Thymus (tissue), 11 donors: ENCODE results near the gene SCRT2. TPM values are rescaled to one million over a fixed set of nuclear protein-coding genes. Genes with fewer than 3 reads are reported as not detected.

Experiments
- DNase-seq, 9 donors: peaks; one replicate each; pipeline ENCODE4 v3.0.0-alpha.2; 2013; ENCODE audit warnings: low spot score in 9 of 9, low read depth in 6 of 9, missing footprints in 1 of 9
- H3K27ac ChIP-seq, 2 donors: one replicate each; pipeline ENCODE4 v1.5.1; 2013; ENCODE audit warnings: control low read depth in 1 of 2, low read depth in 1 of 2, low read length in 1 of 2, mild to moderate bottlenecking in 1 of 2, moderate library complexity in 1 of 2
- H3K27me3 ChIP-seq, 2 donors: one replicate each; pipeline ENCODE4 v1.5.1; 2013; ENCODE audit warnings: low read length in 1 of 2; ENCODE audit not compliant: control insufficient read depth in 2 of 2, insufficient read depth in 1 of 2
- H3K36me3 ChIP-seq, 2 donors: one replicate each; pipeline ENCODE4 v1.5.1; 2013; ENCODE audit warnings: low read length in 1 of 2, mild to moderate bottlenecking in 1 of 2, moderate library complexity in 1 of 2; ENCODE audit not compliant: control insufficient read depth in 2 of 2, insufficient read depth in 2 of 2
- H3K4me1 ChIP-seq, 2 donors: one replicate each; pipeline ENCODE4 v1.5.1; 2013; ENCODE audit warnings: low read length in 2 of 2; ENCODE audit not compliant: control insufficient read depth in 2 of 2, insufficient read depth in 2 of 2
- H3K4me3 ChIP-seq, 2 donors: one replicate each; pipeline ENCODE4 v1.5.1; 2013; ENCODE audit warnings: low read length in 2 of 2, control low read depth in 1 of 2, mild to moderate bottlenecking in 1 of 2
- H3K9me3 ChIP-seq, 2 donors: one replicate each; pipeline ENCODE4 v1.5.1; 2013; ENCODE audit warnings: low read length in 1 of 2, mild to moderate bottlenecking in 1 of 2; ENCODE audit not compliant: control insufficient read depth in 2 of 2, insufficient read depth in 1 of 2
- WGBS: extraction: QIAGEN DNeasy Blood & Tissue Kit; methylation state at CpG from one replicate; pipeline ENCODE4 v1.1.7; 2013; 5-methylcytosine and 5-hydroxymethylcytosine counted together
- polyA plus RNA-seq: library from polyadenylated mRNA; stranded (reverse); fragments of 200-250 nt; gene quantifications from one replicate; pipeline ENCODE4 v1.2.3, GENCODE V29; 2013
- total RNA-seq: library from RNA; stranded (reverse); fragments of 120-200 nt; gene quantifications from one replicate; pipeline ENCODE4 v1.2.4, GENCODE V29; 2013
- donor health status: healthy.

SCRT2 gene
- total and polyA plus RNA-seq, 2 donors: under 0.01 TPM; not detected in 1

GRCh38 chr20:621125-621756 is 54.4 kb downstream of the SCRT2 start:
- Histone ChIP-seq H3K27me3 (peaks cover 0 to 2% of the 10 kb centered on the region in 2 donors), H3K36me3 (no peaks in the 10 kb centered on the region), H3K4me3 (no peak overlapping the region), H3K4me1 (no peaks in the 10 kb centered on the region), H3K27ac (no peak overlapping the region), H3K9me3 (no peaks in the 10 kb centered on the region)
- WGBS: 85% methylated on average over 5 of the region's 5 CpGs
- DNase-seq: no peak

- peaks cover 2 to 3% of the 10 kb centered on the region in 2 donors for H3K27me3 ChIP-seq
- no peaks in the 10 kb centered on the region for H3K36me3 ChIP-seq
- 63% methylated on average over 7 of the region's 7 CpGs for WGBS
- H3K4me1 ChIP-seq: no peaks in the 10 kb centered on the region
- H3K27ac ChIP-seq: no peak overlapping the region
- H3K9me3 ChIP-seq: no peaks in the 10 kb centered on the region
- no peak overlapping the region for H3K4me3 ChIP-seq
- no peak for DNase-seq
Observed at GRCh38 chr20:620246-620645, 55.4 kb downstream of the SCRT2 start.

DNA sequence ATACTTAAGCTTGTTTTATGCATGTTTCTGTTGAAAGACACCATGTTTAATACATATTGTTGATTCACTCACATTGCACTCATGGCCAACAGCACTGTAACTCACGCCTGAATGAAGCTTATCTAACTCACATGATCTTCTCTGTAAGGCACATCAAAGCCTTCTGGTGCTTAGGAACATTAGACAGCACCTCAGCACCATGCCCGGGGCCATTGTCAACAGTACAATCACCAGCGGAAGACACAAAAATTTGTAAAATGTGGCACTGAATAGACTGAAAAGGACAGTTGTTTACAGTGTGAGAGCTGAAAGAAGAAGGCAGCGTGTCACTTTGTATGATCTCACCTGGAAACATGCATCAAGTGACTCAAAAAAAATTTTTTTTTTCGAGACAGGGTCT is 56.6 kb downstream of the SCRT2 start:
- H3K27ac ChIP-seq: no peak overlapping the region
- H3K4me3 ChIP-seq: no peak overlapping the region
- H3K27me3 ChIP-seq: peaks cover 2 to 3% of the 10 kb centered on the region in 2 donors
- H3K36me3 ChIP-seq: no peaks in the 10 kb centered on the region
- H3K4me1 ChIP-seq: no peaks in the 10 kb centered on the region
- no peaks in the 10 kb centered on the region for H3K9me3 ChIP-seq
- 86% methylated on average over 5 of the region's 5 CpGs for WGBS
- no peak for DNase-seq

GRCh38 chr20:617934-618690 is 57.5 kb downstream of the SCRT2 start:
- DNase-seq: no peak
- Histone ChIP-seq H3K27ac (no peak overlapping the region), H3K4me1 (no peaks in the 10 kb centered on the region), H3K9me3 (no peaks in the 10 kb centered on the region), H3K4me3 (no peak overlapping the region), H3K27me3 (peaks cover 5 to 10% of the 10 kb centered on the region in 2 donors), H3K36me3 (no peaks in the 10 kb centered on the region)
- WGBS: 93% methylated on average over 4 of the region's 4 CpGs

DNA sequence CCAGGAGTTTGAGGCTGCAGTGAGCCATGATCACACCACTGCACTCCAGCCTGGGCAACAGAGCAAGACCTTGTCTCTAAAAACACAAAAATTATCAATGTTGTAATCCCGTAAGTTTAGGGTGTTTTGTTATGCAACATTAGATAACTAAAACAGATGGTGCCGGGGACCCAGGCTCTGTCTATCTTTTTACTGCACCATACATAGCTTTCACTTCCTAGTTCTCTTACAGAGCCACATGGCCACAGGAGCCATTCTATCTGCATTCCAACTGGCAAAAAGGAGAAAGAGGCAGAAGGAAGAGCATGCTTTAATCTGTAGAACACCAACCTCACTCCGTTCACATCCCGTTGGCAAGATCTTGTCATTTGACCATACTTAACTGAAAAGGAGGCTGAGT is 60.1 kb downstream of the SCRT2 start:
- Histone ChIP-seq H3K36me3 (no peaks in the 10 kb centered on the region), H3K4me3 (no peak overlapping the region), H3K9me3 (no peaks in the 10 kb centered on the region), H3K27ac (no peak overlapping the region), H3K27me3 (peaks cover 29 to 34% of the 10 kb centered on the region in 2 donors), H3K4me1 (peaks cover 0 to 5% of the 10 kb centered on the region in 2 donors)
- WGBS: 94% methylated on average over 4 of the region's 4 CpGs
- no peak for DNase-seq

GRCh38 chr20:611843-612185 is 63.8 kb downstream of the SCRT2 start:
- no peak for DNase-seq
- Histone ChIP-seq H3K36me3 (no peaks in the 10 kb centered on the region), H3K4me3 (no peak overlapping the region), H3K4me1 (peaks cover 5% of the 10 kb centered on the region in 2 donors), H3K27me3 (peaks cover 60 to 63% of the 10 kb centered on the region in 2 donors), H3K27ac (no peak overlapping the region), H3K9me3 (no peaks in the 10 kb centered on the region)
- WGBS: 12% methylated on average over 8 of the region's 8 CpGs

Other genes starting within 250 kb of the SCRT2 start
- 14.4 TPM for gene TBC1D20, start 213.3 kb downstream of the SCRT2 start, total RNA-seq
- 16.2 TPM for gene TBC1D20, start 213.3 kb downstream of the SCRT2 start, polyA plus RNA-seq
- gene CSNK2A1, start 132.0 kb downstream of the SCRT2 start, total RNA-seq: 79.1 TPM
- gene CSNK2A1, start 132.0 kb downstream of the SCRT2 start, polyA plus RNA-seq: 34.9 TPM
- 0.42 TPM for gene TCF15, start 65.5 kb downstream of the SCRT2 start, total RNA-seq
- gene TCF15, start 65.5 kb downstream of the SCRT2 start, polyA plus RNA-seq: 0.62 TPM
- 3.5 TPM for gene SRXN1, start 22.6 kb downstream of the SCRT2 start, total RNA-seq
- gene SRXN1, start 22.6 kb downstream of the SCRT2 start, polyA plus RNA-seq: 10.8 TPM
- 0.05 TPM for gene SLC52A3, start 92.7 kb upstream of the SCRT2 start, total RNA-seq
- gene SLC52A3, start 92.7 kb upstream of the SCRT2 start, polyA plus RNA-seq: 0.37 TPM
- 7.2 TPM for gene FAM110A, start 157.9 kb upstream of the SCRT2 start, total RNA-seq
- 15.2 TPM for gene FAM110A, start 157.9 kb upstream of the SCRT2 start, polyA plus RNA-seq
- gene ANGPT4, start 240.5 kb upstream of the SCRT2 start, total RNA-seq: under 0.01 TPM
- gene ANGPT4, start 240.5 kb upstream of the SCRT2 start, polyA plus RNA-seq: 0.34 TPM